ENCODE results near the gene ODC1.
"Not testable (repeated sequence)": the region's sequence is repeated elsewhere in the genome, so short reads cannot be mapped to it uniquely, and the experiment has no call there.

The ODC1 gene

DNA sequence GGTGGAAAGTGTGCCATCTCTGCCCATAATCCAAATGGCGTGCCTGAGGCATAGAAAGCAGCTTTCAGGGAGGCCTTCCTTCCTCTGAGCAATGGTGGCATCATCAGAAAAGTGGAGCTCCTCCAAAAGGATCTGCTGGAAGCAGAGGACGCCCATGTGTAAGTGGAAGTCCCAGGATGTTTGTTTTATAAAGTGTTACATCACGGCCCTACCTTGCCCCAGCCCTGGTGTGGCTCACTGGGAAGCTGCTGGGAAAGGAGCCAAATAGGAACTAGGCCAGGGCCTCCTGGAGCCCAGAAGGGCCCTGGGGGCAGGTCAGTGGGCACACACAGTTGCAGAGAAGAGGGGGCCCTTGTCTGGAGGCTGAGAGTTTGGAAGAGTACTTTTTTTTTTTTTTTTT, 4.2 kb upstream of the ODC1 start:
- DNase-seq, result no peak

DNA sequence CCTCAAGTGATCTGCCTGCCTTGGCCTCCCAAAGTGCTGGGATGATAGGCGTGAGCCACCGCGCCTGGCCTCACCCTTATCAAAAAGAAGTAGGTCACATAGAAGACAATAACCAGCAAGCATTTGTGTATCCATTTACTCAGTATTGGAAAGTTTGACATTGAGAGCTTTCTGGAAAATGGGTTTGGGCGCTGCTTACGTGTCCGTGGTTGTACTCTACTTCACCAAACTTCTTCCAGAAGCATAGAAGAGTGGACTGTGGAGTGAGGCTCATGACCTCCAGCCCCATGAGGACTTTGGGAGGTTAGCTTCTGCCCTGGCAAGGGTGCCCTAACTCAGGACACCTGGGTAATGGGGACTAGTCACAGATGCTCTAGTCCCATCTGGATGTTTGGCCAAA, 3.7 kb upstream of the ODC1 start:
- DNase-seq, result no peak

DNA sequence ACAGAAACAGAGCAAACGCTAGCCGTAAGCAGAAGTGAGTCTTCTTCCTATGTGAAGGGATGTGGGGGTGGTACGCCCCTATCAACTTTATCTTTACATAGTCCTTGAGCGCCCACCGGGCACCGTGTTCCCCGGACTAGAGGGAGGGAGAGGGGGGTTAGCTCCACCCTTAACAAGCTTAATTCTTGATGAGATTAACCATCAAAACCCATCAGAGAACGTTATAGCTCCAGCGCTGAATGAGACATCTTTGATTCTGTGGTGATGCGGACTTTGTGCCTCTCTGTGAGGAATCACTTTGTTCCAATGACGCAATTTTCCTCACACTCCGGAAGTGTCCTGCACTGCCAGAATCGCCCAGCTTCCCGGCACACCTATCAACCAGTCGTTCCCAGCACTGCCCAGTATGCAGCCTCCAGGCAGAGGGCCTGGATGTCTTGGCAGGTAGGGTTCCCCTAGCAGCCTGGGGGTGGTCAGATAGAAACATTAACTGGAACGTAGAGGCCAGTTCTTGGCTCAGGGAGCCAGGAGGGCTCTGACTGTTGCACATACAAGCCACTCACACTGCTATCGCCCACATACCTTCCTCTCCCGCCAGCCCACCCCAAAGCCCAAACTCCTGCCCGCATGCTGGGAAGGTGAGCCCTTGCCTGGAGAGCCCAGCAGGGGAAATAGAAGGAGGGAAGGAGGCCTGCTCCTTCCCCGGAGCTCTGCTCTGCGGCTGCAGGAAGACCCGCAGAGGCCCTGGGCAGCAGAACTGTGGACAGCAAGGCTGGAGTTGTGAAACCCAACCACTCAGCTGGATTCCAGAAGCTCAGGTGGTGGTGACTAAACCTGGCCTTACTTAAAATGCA, 1.9 kb upstream of the ODC1 start:
- DNase-seq, result no peak

DNA sequence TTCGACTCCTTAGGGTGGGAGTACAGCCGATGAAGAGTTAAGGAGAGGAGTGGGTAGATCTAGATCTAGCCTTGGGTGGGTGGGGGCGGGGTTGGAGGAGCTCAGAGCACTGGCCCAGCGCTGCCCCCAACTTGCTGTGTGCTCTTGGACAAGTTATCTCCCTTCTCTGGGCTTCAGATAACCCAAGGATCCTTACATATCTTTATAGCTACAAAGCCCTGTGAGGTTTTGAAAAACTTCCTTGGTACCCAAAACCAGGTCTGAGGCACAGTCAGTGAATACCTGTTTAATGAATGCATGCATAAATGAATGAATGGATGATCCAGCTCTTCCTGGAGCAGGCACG, 1.3 kb upstream of the ODC1 start:
- DNase-seq, result no peak

DNA sequence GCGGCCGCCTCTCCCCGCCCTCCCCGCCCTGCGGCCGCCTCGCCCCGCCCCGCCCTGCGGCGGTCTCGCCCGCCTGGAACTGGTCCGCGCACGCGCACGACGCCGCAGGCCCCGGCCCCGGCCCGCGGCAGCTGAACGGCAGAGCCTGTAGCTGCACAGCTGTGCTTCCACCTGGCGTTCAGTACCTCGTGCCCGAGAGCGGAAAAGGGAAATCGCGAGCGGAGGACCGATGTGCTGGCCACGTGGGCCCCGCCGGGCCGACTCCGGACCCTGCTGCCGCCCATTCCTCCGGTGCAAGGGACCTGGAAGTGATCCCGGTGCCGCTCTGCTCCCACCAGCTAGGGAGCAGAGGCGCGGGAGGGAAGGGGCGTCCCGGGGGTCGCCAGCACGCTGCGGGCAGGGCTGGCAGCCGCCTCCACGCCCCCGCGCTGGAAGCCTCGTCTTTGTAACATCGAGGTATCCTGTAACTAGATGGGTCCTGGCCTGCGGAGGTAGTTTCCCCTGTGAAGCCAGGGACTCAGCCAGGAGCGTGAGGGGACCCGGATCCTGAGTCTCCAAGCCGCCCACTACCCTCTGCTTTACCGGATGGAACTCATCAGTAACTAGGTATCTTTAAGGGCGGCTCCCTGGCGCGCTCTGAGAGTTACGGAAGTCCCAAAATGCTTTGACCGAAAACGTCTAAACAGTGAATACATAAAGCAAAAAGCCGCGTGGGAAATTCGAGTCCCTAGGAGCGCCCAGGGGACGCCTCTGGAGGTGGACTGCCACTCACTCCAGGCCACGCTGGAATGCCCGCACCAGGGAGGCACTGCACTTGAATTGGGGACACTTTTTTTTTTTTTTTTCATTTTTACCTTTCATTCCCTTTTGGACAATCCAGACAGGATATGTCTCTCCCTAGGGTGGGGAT, 704 bp upstream of the ODC1 start:
- peak; percentile 94 for DNase-seq

DNA sequence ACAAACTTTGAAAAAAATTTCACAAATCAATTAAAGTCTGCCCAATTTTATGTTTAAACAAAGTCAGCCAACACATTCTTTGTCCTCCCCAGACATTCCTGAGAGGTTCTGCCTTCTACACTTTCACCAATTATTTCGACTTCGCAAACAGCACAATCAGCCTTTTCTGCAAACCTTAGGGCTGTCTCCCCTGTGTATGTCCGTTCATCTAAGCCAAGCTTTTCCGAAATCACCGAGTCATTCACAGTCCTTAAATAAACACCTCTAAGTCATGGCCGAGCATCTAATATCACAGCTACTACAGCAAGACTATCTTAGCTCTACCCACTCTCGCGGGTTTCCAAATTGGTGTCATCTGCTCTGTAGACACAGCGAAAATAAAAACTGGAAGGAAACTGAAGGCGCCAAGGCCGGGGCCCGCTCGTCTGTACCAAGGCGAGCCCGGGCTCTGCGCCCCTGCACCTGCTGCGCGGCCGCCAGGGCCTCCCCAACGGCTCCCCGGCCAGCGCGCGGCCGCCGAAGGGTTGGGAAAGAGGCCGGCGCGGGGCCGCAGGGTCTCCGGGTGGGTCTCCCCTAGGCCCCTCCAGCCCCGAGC, 730 bp downstream of the ODC1 start:
- DNase-seq, result no peak

DNA sequence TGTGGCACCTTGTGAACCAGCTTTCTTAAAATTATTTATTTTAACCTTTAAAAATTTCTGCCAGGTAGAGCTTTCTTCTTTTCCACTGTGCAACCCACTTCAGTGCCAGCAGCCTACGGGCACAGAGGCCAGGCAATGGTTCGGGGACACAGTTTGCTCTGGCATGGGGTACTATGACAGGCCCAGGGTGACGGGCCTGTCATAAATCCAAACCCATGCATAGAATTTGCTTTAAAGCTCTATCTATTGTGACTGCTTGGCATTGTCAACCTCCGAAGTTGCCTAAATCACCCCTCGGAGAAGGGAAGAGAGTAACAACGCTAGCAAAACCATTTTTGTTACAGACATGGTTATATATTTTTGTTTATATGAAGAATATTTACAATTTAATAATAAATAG, 1.5 kb downstream of the ODC1 start:
- DNase-seq, result no peak

DNA sequence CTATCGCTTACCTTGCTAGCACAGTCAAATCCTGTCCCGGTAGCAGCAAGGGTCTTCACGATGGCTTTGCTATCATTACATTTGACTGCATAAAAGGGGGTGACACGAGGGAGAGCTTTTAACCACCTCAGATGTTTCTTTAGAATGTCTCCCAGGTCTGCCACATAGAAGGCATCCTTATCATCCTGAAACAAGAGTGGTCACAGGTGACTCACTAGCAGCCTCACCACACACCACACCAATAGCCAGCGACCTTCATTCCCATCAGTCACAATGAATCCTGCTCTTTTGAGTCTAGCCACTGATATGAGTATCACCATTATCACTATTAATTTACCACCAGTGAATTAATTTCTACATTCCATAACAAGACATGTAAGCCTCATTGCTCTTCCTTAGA, 3.7 kb downstream of the ODC1 start:
- no peak for DNase-seq

DNA sequence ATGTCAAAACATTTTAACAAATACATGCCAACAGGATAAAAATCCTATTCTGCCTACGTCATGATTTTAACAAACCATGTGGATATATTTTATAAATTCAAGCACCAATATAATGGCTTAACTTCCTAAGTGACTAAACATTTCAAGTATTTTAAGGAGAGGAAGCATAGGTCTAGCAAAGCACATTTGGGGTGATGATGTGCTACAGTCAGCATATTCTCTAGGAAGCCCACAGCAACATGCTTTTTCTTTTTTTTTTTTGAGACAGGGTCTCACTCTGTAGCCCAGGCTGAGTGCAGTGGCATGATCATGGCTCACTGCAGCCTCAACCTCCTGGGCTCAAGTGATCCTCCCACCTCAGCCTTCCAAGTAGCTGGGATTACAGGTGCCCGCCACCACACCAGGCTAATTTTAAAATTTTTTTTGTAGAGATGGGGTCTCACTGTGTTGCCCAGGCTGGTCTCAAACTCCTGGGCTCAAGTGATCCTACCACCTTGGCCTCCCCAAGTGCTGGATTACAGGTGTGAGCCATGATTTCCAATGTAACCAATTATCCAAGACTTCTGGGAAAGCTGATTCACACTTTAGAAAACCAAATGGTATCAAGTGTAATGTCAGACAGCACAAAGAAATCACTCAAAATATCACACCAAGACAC, 5.5 kb downstream of the ODC1 start:
- DNase-seq, result not testable (repeated sequence)

DNA sequence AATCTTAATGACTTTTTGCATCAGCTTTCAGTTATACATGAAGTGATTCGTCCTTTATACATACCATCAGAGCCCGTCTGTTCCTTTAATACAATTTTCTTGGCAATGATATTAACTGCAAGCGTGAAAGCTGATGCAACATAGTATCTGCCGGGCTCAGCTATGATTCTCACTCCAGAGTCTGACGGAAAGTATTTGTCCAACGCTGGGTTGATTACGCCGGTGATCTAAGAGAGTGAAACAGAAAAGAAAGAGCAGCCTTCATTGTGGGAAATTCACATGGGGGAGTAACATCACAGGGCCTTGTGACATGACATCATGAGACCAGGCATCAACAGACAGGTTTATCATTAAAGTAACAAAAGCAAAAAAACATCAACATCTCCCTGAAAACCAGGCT, 6.2 kb downstream of the ODC1 start:
- DNase-seq, result no peak

DNA sequence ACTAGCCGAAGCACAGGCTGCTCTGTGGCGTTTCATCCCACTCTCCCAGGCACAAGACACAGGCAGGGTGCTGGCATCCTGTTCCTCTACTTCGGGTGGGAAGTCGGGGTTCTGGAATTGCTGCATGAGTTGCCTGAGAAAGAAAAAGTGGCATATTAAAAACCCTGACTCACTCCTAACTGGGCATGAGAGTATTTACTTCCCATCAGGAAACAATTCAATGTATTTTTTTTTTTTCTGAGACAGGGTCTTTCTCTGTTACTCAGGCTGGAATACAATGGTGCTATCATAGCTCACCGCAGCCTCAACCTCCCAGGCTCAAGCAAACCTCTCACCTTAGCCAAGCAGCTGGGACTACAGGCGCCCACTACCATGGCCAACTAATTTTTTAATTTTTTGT, 7.4 kb downstream of the ODC1 start:
- DNase-seq, result no peak

DNA sequence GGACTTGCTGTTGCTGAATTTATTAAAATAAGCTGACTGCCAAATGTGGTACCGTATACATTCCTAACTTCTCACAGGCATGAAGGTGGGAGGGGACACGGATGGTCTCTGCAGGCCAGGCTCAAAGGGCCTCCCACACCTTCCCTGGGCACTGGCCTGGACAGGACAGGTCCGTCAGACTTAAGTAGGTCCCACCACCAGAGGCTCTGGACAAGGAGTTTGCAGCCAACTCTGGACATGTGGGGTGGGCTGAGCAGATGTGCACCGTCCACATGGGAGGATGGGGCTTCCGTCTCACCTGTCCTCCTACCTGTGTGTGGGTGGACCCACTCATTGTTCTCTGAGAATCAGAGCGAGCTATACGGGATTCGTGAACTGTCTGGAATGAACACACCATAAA, 8.2 kb downstream of the ODC1 start:
- no peak for DNase-seq

DNA sequence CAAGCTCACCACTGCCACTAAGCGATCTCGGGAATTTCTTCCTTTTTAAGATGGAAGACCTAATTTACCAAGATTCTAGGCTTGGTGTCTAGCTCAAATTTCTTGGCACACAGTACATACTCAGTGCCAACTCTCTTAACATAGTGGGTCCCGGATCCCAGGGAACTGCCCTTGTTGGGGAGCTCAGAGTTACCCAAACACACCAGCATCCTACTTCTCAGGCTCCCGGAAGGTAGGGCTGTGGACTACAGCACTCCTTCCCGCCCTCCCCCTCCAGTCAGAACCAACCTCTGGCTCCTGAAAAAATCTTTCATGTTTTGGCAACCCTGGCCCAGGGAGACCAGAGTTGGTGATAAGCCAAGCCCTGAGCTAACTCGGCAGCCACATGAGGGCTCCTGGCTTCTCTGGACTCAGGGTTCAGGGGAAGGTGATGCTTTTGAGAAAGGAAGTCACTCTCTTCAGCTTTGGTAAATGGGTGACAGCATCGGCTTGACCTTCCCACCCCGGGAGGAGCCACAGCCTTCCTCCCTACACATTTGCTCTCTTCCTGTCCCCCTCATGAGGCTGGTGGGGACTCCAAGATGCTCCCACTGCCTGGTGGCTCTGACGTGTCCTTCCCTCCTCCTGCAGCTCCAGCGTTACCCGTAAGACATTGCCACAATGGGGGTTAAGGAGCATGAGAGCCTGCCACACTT, 8.8 kb downstream of the ODC1 start:
- DNase-seq, result no peak

DNA sequence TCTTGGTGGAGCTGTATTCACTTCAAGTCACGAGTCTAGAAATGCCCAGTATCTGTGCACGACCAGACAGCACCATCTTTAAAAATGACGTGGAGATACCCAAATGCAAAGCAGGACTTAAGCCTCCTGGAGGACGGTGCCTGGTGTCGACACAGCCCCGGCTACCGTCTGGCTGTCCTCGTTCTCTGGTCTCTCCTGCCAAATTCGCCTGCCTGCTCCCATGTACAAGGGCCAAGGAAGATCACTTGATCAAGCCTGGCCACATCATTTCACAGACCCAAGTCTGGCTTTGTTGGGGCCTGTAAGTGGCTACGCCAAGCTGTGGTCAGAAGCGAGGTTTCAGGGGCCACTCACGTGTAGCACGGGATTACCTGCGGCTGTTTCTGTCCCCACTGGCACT, 9.4 kb downstream of the ODC1 start:
- DNase-seq, result no peak

DNA sequence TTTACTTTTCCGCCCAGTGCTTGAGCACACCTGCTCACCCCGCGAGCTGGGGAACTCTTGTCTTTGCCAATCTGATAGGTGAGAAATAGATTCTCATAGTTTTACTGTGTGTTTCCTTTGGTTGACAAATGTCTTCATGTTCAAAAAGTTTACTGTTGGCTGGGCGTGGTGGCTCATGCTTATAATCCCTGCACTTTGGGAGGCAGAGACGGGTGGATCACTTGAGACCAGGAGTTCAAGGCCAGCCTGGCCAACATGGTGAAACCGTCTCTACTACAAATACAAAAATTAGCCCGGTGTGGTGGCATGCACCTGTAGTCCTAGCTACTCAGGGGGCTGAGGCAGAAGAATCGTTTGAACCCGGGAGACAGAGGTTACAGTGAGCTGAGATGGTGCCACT, 10.3 kb downstream of the ODC1 start:
- no peak for DNase-seq

DNA sequence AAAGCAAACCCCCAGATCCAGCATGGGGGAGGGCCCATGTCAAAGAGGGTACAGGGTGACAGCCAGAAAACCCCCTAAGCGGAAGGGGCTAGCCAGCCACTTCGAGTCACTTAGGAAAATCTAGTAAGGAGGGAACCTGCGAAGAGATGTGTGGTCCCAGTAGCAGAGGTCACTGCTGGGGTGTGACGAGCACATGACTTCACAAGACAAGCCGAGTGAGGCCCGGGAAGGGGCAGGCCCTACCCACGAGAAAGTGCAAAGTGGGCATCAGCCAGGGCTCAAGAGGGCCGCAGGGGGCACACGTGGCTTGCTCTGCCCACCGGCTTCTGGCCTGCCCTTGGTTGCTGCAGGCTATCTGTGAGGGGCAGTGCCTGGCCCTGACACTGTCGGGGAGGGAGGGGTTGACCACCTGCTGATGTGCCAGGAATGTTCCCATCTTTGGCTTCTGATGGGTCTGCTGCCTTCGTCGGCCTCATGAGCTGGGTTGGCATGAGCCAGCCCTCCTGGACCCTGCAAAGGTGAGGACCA, 11.5 kb downstream of the ODC1 start:
- no peak for DNase-seq

DNA sequence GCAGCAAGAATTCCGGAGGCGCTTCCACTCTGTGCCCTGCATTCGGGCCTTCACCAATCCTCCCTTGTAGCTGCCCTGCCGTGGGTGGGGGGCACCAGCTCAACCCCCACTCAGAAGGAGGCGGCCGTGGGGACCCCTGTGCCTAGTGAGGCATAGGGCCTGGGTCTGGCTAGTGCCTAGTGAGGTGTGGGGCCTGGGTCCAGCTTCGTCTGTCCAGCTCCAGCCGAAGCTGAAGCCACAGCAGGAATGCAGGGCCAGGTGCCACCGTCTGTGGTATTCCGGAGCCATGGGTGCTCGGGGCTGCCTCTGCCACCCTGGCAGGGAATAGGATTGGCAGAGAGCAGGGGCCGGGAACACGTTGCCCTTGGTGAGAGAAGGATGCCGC, 12.3 kb downstream of the ODC1 start:
- DNase-seq, result no peak

DNA sequence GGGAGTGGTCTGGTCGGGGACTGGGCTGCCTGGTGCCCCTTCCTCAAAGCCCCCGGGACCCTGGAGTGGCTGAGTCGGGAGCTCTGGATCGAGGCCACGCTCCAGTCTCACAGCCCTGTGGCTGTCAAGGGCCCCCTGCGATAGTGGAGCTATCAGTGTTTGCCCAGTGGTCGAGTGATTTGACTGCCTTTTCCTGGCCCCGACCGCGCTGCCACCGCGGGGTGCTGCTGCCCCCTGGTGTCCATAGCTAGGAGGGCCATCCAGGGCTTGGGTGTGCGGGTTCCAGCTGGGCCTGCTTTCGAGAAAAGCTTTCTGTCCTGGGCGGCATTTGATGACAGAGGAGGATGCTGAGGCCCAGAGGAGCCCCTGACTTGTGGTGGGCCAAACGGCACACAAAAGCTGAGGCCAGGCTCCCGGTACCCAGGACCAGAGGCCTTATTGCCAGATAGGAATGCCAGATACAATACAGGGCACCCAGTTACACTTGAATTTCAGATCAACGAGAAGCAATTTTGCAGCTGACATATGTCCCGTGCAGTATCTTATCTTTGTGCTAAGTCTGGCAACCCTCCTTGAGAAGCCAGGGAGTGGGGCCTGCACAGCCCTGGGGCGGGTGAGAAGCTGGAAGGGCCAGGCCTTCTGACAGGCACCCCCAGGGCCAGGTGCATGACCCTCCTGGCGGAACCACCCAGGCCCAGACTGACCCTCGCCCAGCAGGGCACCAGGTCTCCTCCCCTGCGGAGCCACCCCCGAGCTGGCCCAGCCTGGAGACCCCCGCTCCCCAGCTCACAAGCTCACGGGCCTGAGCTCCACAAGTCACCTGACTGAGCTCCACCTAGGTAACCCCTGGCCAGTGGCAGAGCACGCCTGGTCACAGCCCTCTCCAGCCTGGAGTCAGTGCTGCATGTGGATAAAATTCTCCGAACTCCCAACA, 13.0 kb downstream of the ODC1 start:
- peak; percentile 70 for DNase-seq

DNA sequence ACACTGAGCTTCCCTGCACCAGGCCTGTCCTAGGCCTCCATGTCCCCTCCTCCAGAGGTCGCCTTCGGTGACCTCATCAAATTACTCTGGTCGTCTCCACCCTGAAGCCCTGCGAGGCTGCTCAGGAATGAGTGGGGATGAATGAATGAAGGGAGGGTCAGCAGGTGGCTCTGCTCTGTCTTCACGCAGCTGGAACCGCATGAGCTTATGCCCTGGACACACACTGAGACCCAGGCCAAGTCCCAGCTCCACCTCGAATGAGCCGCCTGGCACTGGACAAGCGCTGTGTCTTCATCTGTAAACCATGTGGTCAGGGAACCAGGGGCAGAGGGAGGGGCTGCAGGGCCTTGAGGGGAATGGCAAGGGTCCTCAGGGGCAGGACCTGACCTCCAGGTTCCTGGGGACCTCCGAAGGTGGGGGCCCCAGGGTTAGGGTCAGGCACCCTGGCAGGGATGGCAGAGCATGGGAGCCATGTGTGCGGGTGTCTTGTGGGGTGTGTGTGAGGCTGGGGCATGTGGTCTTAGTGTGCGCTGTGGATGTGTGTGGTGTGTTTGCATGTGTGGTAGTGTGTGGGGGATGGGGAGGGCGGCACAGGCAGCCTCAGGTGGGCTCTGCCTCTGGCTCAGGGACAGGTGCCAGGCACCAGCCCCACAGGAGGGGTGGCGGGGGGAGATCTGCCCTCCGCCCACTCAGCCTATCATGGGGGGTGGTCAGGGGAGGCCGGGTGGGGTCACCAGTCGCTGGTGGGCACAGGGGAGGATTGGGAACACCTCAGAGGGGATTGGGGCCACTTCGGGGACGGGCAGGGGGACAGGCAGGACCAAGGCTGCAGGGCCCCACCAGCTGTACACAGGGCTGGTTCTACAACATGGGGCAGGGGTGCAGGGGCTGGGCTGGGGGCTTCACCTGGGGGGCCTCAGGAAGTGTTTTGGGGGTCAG, 13.9 kb downstream of the ODC1 start:
- no peak for DNase-seq

All from activated CD8-positive, alpha-beta memory T cell treated with anti-CD3 and anti-CD28 coated beads, Interleukin-2, amount 50 U/mL, for 4 hours (primary cell).